PFSK-1 (cell line): Measurements from ENCODE around the gene SV2C.

Experiments used
- FOXP2 ChIP-seq: optimal IDR thresholded peaks from 2 replicates; pipeline ENCODE3; 2011; ENCODE audit warnings: borderline replicate concordance, control low read depth, inconsistent platforms; ENCODE audit not compliant: insufficient read depth; ENCODE audit errors: extremely low read length, extremely low read depth
- POLR2AphosphoS5 ChIP-seq: IDR thresholded peaks from 2 replicates; pipeline ENCODE4 v1.6.1; 2012; ENCODE audit warnings: low read depth, mild to moderate bottlenecking, control low read depth, low read length, moderate library complexity
- REST ChIP-seq, 2 experiments: IDR thresholded peaks; 2 replicates each; pipeline versions ENCODE4 v1.6.1 to v1.8.0; 2011 to 2012; ENCODE audit warnings: low read depth in 2 of 2, low read length in 2 of 2, control low read depth in 1 of 2, inconsistent platforms in 1 of 2, mild to moderate bottlenecking in 1 of 2, moderate library complexity in 1 of 2; ENCODE audit not compliant: insufficient read depth in 1 of 2
- SIN3A ChIP-seq: IDR thresholded peaks from 2 replicates; pipeline ENCODE4 v1.6.1; 2012; ENCODE audit warnings: mild to moderate bottlenecking, low read length, moderate library complexity, borderline replicate concordance; ENCODE audit not compliant: insufficient read depth
- TAF1 ChIP-seq: IDR thresholded peaks from 2 replicates; pipeline ENCODE4 v1.6.1; 2012; ENCODE audit warnings: low read length, control low read depth, borderline replicate concordance; ENCODE audit not compliant: insufficient read depth

- no peak for TF ChIP-seq TAF1
- TF ChIP-seq POLR2AphosphoS5, result no peak
- TF ChIP-seq REST (IDR thresholded peaks at IDR 0.05; ENCODE audit: insufficient read depth in 1 of 2, low read depth in 2 of 2, low read length in 2 of 2), result no peak
- no peak for TF ChIP-seq FOXP2
- no peak for TF ChIP-seq SIN3A
These were observed 181.5 kb downstream of the SV2C start for GRCh38 chr5:76264681-76265080.
